Measurements from ENCODE around the gene ALDOB. TPM values are rescaled to one million over a fixed set of nuclear protein-coding genes. Genes with fewer than 3 reads are reported as not detected.

Gene ALDOB
- total and polyA plus RNA-seq, 2 of the 13 experiments (the other 11 are each of a cell fraction or from before 2014, with no cell fraction given): 0.29 to 0.97 TPM

- TF ChIP-seq CTCF (CRISPR knock-in tag; IDR thresholded peaks at IDR 0.05) (peak; percentile 91), POLR2G (IDR thresholded peaks at IDR 0.05; ENCODE audit: low read depth, low read length) (no peak), STAG1 (CRISPR knock-in tag; IDR thresholded peaks at IDR 0.05) (peak; percentile 90), SOX13 (IDR thresholded peaks at IDR 0.05) (no peak), SOX13 (CRISPR knock-in tag; conservative IDR thresholded peaks at IDR 0.05 in 1 of 2, IDR thresholded peaks at IDR 0.05 in 1 of 2) (peak in 1 of 2 experiments; percentile 27; a peak in 1 of 4 replicates), ZNF44 (CRISPR knock-in tag; IDR thresholded peaks at IDR 0.05) (peak; percentile 47; the same call in 1 of the 2 replicates), TMF1 (CRISPR knock-in tag; IDR thresholded peaks at IDR 0.05; ENCODE audit: low read depth) (0 out of 2 replicates have a peak, but pooled peaks have one; percentile 34), ZNF784 (CRISPR knock-in tag; IDR thresholded peaks at IDR 0.05; ENCODE audit: borderline replicate concordance) (peak; percentile 74; the same call in 1 of the 2 replicates), ZNF709 (CRISPR knock-in tag; IDR thresholded peaks at IDR 0.05) (0 out of 2 replicates have a peak, but pooled peaks have one; percentile 28), HMGXB4 (CRISPR knock-in tag; IDR thresholded peaks at IDR 0.05; ENCODE audit: borderline replicate concordance in 1 of 2, low read depth in 1 of 2) (peak in 1 of 2 experiments; percentile 69; a peak in 1 of 4 replicates), HDAC2 (CRISPR knock-in tag; IDR thresholded peaks at IDR 0.05) (peak; percentile 34; the same call in 1 of the 2 replicates), NFE2 (CRISPR knock-in tag; IDR thresholded peaks at IDR 0.05) (no peak), HMG20A (CRISPR knock-in tag; IDR thresholded peaks at IDR 0.05; ENCODE audit: borderline replicate concordance) (peak; percentile 27; the same call in 1 of the 2 replicates), SAP130 (CRISPR knock-in tag; IDR thresholded peaks at IDR 0.05; ENCODE audit: low read depth) (peak; percentile 50), AKNA (CRISPR knock-in tag; IDR thresholded peaks at IDR 0.05; ENCODE audit: borderline replicate concordance) (no peak), HOXA3 (CRISPR knock-in tag; IDR thresholded peaks at IDR 0.05) (no peak), SP5 (CRISPR knock-in tag; IDR thresholded peaks at IDR 0.05; ENCODE audit: borderline replicate concordance, low read depth) (peak; percentile 18; the same call in 1 of the 2 replicates), AGO1 (IDR thresholded peaks at IDR 0.05; ENCODE audit: low read depth, low read length, poor library complexity, severe bottlenecking) (no peak), ZNF12 (CRISPR knock-in tag; IDR thresholded peaks at IDR 0.05) (0 out of 2 replicates have a peak, but pooled peaks have one; percentile 30)
Observed at GRCh38 chr9:101458963-101459631, 23.5 kb upstream of the ALDOB start (continued).
